NCI-H69 (cell line): Measurements from ENCODE around the gene LIPM.

ENCODE experiments used
- DNase-seq: peaks from one replicate; lab custom pipeline; 2025; lab: John Stamatoyannopoulos, UW

Gene LIPM

GRCh38 chr10:88840104-88840503 is 37.6 kb downstream of the LIPM start:
- no peak for DNase-seq

GRCh38 chr10:88840881-88841280 is 38.4 kb downstream of the LIPM start:
- no peak for DNase-seq

- DNase-seq = no peak
Measured at GRCh38 chr10:88841316-88842111, 39.0 kb downstream of the LIPM start.

GRCh38 chr10:88843171-88843570 is 40.6 kb downstream of the LIPM start:
- DNase-seq = no peak

- peak; percentile 5 for DNase-seq
Measured at GRCh38 chr10:88848499-88848898, 46.0 kb downstream of the LIPM start.

- DNase-seq = no peak
Measured at GRCh38 chr10:88849234-88849633, 46.7 kb downstream of the LIPM start.

GRCh38 chr10:88850712-88851111 is 48.2 kb downstream of the LIPM start:
- no peak for DNase-seq

- peak; percentile 80 for DNase-seq
Measured at GRCh38 chr10:88851706-88852105, 49.2 kb downstream of the LIPM start, which contains the start of gene ANKRD22. TSS of gene ANKRD22 (minus strand) at chr10:88851844. CDS start at chr10:88851607, 237 bp downstream.

- DNase-seq = no peak
Measured at GRCh38 chr10:88852327-88852726, 49.8 kb downstream of the LIPM start.

- no peak for DNase-seq
Measured at GRCh38 chr10:88853155-88853881, 50.8 kb downstream of the LIPM start.

- no peak for DNase-seq
Measured at GRCh38 chr10:88854684-88855083, 52.2 kb downstream of the LIPM start.

GRCh38 chr10:88857831-88858230 is 55.3 kb downstream of the LIPM start:
- DNase-seq = no peak

- no peak for DNase-seq
Measured at GRCh38 chr10:88858491-88858890, 56.0 kb downstream of the LIPM start.

- DNase-seq = no peak
Measured at GRCh38 chr10:88861036-88861435, 58.5 kb downstream of the LIPM start.

GRCh38 chr10:88865281-88865876 is 62.8 kb downstream of the LIPM start:
- DNase-seq = no peak

GRCh38 chr10:88866454-88866853 is 63.9 kb downstream of the LIPM start:
- no peak for DNase-seq

- DNase-seq = no peak
Measured at GRCh38 chr10:88870089-88870488, 67.6 kb downstream of the LIPM start.
